ENCODE data around the gene COX7A2L.
"Not testable (repeated sequence)": the region's sequence is repeated elsewhere in the genome, so short reads cannot be mapped to it uniquely, and the experiment has no call there.

COX7A2L gene, protein sequence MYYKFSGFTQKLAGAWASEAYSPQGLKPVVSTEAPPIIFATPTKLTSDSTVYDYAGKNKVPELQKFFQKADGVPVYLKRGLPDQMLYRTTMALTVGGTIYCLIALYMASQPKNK

DNA sequence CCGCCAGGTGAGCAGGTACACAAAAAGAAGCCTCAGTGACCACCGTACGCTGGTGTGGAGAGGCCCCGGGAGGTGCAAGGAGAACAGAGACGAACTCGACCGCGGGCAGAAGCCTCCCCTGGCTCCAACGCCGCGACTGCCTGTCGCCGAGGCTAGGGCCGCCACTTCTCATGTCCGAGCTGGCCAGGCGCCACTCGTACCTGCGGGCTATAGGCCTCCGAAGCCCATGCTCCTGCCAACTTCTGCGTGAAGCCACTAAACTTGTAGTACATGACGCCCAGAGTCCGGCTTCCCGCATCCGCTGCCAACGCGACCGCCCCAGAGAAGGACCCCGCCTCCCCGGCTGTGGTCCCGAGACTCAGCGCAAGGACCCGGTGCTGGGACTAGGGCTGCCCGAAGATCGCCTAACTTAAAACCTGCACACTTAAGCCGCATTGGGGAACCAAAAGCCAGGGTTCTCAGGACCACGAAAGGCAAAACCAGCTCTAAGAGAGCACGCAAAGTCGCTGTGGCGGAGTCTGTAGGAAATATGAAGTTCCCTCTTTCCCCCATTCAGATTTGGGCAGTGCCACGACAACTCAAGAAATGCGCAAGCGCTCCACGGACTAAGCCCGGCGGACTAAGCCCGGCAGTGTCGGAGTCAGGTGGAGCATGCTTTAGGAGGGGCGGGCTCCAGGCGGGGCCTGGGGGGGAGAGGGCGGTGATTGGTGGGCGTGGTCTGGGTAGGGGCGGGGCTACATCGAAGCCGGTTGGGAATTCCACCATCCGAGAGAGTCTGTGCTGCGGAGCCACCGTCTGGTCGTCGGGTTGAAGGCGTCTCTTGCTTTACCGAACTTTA lies at the start of gene COX7A2L:
COX7A2L (minus strand) TSS at position 328 of the 838 bp plus-strand sequence; CDS start at position 272, 56 bp downstream.
- DNase-seq (ENCODE audit: low read depth, low spot score) = peak; percentile 89
- Histone ChIP-seq H3K27ac (peak within 1 kb of the TSS; percentile 98), H3K36me3 (ENCODE audit: insufficient read depth, low read length) (no peaks in the 10 kb centered on the region), H3K4me3 (peak within 1 kb of the TSS; percentile 87), H3K9ac (ENCODE audit: insufficient read length) (peak within 1 kb of the TSS; percentile 95), H3K9me3 (ENCODE audit: low read depth, low read length) (no peaks in the 10 kb centered on the region)
- TF ChIP-seq FOXP2 (optimal IDR thresholded peaks at IDR 0.05; ENCODE audit: control extremely low read depth, extremely low read length, insufficient read depth) (peak; percentile 15), POLR2AphosphoS5 (IDR thresholded peaks at IDR 0.05; ENCODE audit: borderline replicate concordance, low read depth, low read length) (peak; percentile 83), EZH2 (IDR thresholded peaks at IDR 0.05) (no peak)

DNA sequence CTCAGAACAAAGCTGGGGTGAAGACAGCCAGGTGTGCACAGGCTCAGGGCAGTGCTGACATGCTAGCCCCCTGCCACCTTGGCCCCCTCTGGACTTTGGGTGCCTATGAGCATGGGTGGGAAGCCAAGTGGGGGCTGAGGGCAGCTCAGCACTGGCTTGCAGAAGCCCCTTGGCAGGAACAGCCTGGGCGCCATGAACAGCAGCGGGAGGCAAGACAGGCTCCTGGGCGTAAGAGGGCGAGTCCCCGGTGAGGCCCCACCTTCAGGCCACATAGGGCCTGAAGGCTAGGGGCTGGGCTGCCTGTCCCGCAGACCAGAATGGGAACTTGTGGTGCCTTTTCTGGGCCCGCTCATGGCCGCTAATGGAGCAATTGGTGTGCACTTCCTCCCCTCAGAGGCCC lies 47.0 kb upstream of the COX7A2L start:
- Histone ChIP-seq H3K9ac (ENCODE audit: insufficient read length) (no peak overlapping the region), H3K9me3 (ENCODE audit: low read depth, low read length) (no peaks in the 10 kb centered on the region), H3K36me3 (ENCODE audit: insufficient read depth, low read length) (no peaks in the 10 kb centered on the region), H3K27ac (no peak overlapping the region), H3K4me3 (no peak overlapping the region)
- DNase-seq (ENCODE audit: low read depth, low spot score) = no peak
- TF ChIP-seq EZH2 (IDR thresholded peaks at IDR 0.05) = no peak
- TF ChIP-seq POLR2AphosphoS5 (IDR thresholded peaks at IDR 0.05; ENCODE audit: borderline replicate concordance, low read depth, low read length) = no peak
- TF ChIP-seq FOXP2 (optimal IDR thresholded peaks at IDR 0.05; ENCODE audit: control extremely low read depth, extremely low read length, insufficient read depth) = no peak

DNA sequence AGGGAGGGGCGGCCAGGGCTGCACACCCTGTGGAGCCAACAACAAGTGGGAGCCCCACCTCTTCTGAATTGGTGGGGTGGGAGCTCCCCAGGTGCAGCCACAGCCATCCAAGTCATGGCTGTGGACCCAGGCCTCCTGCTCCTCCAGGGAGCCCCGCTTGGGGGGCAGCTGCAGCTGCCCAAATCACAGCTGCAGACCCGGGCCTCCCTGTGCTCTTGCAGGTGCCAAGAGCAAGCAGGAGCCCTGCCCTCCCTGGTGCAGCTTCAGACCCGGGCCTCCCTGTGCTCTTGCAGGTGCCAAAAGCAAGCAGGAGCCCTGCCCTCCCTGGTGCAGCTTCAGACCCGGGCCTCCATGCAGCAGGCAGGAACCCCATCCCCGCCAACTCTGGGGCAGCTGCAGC lies 46.5 kb upstream of the COX7A2L start:
- DNase-seq (ENCODE audit: low read depth, low spot score) = no peak
- Histone ChIP-seq H3K27ac (no peak overlapping the region), H3K9me3 (ENCODE audit: low read depth, low read length) (no peaks in the 10 kb centered on the region), H3K9ac (ENCODE audit: insufficient read length) (no peak overlapping the region), H3K36me3 (ENCODE audit: insufficient read depth, low read length) (no peaks in the 10 kb centered on the region), H3K4me3 (no peak overlapping the region)
- TF ChIP-seq EZH2 (IDR thresholded peaks at IDR 0.05) = no peak
- TF ChIP-seq POLR2AphosphoS5 (IDR thresholded peaks at IDR 0.05; ENCODE audit: borderline replicate concordance, low read depth, low read length) = no peak
- no peak for TF ChIP-seq FOXP2 (optimal IDR thresholded peaks at IDR 0.05; ENCODE audit: control extremely low read depth, extremely low read length, insufficient read depth)

DNA sequence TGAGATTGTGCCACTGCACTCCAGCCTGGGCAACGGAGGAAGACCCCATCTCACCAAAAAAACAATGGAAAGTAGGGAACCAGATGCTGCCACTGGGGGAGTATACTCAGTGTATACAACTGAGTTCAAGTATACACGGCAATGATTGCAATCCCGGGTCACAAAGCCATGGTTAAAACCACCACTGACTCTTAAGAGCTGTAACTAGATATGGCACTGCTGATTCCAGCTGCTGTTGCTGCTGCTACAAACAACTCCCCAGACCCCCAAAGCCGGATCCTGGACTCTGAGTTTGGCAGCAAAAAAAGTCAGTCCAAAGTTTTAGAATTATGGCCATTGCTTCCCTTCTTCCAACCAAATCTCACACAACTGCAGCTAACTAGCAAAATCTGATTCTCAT lies 43.7 kb upstream of the COX7A2L start:
- Histone ChIP-seq H3K9me3 (ENCODE audit: low read depth, low read length) (no peaks in the 10 kb centered on the region), H3K9ac (ENCODE audit: insufficient read length) (no peak overlapping the region), H3K4me3 (no peak overlapping the region), H3K36me3 (ENCODE audit: insufficient read depth, low read length) (no peaks in the 10 kb centered on the region), H3K27ac (no peak overlapping the region)
- TF ChIP-seq POLR2AphosphoS5 (IDR thresholded peaks at IDR 0.05; ENCODE audit: borderline replicate concordance, low read depth, low read length) (no peak), EZH2 (IDR thresholded peaks at IDR 0.05) (no peak)
- no peak for DNase-seq (ENCODE audit: low read depth, low spot score)

DNA sequence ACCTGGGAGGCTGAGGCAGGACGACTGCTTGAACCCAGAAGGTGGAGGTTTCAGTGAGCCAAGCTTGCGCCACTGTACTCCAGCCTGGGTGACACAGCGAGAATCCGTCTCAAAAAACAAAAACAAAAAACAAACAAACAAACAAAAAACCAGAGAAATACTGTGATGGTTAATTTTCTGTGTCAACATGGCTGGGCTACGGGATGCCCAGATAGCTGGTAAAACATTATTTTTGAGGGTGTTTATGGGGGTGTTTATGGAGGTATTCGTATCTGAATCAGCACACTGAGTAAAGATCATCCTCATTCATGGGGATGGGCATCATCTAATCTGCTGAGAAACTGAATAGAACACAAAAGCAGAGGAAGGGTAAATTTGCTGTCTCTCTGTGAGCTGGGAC lies 40.8 kb upstream of the COX7A2L start:
- Histone ChIP-seq H3K9ac (ENCODE audit: insufficient read length) (no peak overlapping the region), H3K27ac (no peak overlapping the region), H3K9me3 (ENCODE audit: low read depth, low read length) (no peaks in the 10 kb centered on the region), H3K4me3 (no peak overlapping the region), H3K36me3 (ENCODE audit: insufficient read depth, low read length) (no peaks in the 10 kb centered on the region)
- TF ChIP-seq POLR2AphosphoS5 (IDR thresholded peaks at IDR 0.05; ENCODE audit: borderline replicate concordance, low read depth, low read length) (no peak), EZH2 (IDR thresholded peaks at IDR 0.05) (no peak), FOXP2 (optimal IDR thresholded peaks at IDR 0.05; ENCODE audit: control extremely low read depth, extremely low read length, insufficient read depth) (no peak)
- DNase-seq (ENCODE audit: low read depth, low spot score) = no peak

DNA sequence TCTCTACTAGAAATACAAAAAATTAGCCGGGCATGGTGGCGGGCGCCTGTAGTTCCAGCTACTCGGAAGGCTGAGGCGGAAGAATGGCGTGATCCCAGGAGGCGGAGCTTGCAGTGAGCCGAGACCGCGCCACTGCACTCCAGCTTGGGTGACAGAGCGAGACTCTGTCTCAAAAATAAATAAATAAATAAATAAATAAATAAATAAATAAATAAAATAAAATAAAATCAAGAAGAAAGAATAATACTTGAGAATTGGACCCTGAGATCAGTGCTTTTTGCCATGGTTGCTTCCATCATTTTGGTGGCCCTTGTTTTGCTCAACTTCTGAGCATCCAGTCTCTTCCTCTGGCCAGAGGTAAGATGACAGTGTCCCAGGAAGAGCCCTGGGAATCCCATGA lies 37.0 kb upstream of the COX7A2L start:
- H3K27ac ChIP-seq; H3K9me3 ChIP-seq (ENCODE audit: low read depth, low read length); H3K36me3 ChIP-seq (ENCODE audit: insufficient read depth, low read length); H3K9ac ChIP-seq (ENCODE audit: insufficient read length); H3K4me3 ChIP-seq; DNase-seq (ENCODE audit: low read depth, low spot score): not testable (repeated sequence)

DNA sequence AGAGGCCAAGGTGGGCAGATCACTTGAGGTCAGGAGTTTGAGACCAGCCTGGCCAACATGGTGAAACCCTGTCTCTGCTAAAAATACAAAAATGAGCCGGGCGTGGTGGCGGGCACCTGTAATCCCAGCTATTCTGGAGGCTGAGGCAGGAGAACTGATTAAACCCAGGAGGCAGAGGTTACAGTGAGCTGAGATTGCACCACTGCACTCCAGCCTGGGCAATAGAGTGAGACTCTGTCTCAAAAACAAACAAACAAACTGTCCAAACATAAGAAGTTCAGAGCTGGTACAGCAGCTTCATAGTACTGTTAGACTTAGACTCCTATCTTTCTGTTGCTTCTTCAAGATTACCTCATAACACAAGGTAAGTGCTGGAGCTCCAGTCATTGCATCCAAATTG lies 32.3 kb upstream of the COX7A2L start:
- DNase-seq (ENCODE audit: low read depth, low spot score); H3K4me3 ChIP-seq; H3K9ac ChIP-seq (ENCODE audit: insufficient read length); H3K9me3 ChIP-seq (ENCODE audit: low read depth, low read length); H3K27ac ChIP-seq; H3K36me3 ChIP-seq (ENCODE audit: insufficient read depth, low read length): not testable (repeated sequence)

DNA sequence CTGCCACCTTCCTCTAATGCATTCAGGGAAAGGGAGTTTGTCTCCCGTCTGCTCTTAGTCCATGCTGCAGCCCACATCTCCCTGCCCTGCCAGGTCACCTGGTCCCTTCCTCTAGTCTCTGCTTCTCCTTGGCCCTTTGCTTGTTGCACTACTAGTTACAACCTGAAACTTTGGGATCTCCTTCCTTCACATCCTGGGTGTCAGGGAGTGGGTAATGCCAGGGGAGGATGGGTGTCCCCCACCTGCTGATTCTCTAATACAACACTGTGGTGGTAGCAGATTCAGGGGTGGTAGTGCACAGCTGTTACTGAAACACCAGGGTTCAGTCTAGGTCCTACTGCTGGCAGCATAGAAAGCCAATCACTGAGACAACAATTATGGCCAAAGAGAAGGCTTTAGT lies 31.2 kb upstream of the COX7A2L start:
- Histone ChIP-seq H3K9ac (ENCODE audit: insufficient read length) (no peak overlapping the region), H3K4me3 (no peak overlapping the region), H3K27ac (no peak overlapping the region), H3K36me3 (ENCODE audit: insufficient read depth, low read length) (no peaks in the 10 kb centered on the region), H3K9me3 (ENCODE audit: low read depth, low read length) (no peaks in the 10 kb centered on the region)
- TF ChIP-seq POLR2AphosphoS5 (IDR thresholded peaks at IDR 0.05; ENCODE audit: borderline replicate concordance, low read depth, low read length) (no peak), FOXP2 (optimal IDR thresholded peaks at IDR 0.05; ENCODE audit: control extremely low read depth, extremely low read length, insufficient read depth) (no peak), EZH2 (IDR thresholded peaks at IDR 0.05) (no peak)
- no peak for DNase-seq (ENCODE audit: low read depth, low spot score)

DNA sequence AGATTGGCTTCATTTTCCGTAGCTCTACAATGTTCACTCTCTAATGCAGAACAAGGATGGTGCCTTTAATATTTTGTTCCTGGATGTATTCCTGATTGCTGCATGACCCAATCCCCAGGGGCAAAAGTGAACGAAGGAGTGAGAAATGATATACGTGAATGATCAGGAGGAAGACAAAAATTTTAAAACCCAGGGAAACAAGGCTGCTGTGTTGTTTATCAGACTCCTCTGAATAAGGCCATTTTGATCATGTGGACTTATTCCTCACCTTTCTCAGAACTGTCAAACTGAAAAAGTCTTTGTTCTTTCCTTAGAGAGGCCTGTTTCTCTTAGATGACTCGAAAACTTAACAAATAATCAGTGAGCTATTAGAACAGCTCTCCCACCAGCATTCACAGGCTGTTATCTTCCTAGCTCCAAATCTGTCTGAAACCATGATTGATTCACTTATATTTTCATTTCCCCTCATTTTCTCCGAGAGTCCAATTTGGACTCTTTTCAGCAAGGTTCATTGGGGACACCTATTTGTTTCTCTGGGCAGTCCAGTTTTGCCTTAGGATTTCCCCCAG lies 29.5 kb upstream of the COX7A2L start:
- no peak for TF ChIP-seq EZH2 (IDR thresholded peaks at IDR 0.05)
- no peak for TF ChIP-seq FOXP2 (optimal IDR thresholded peaks at IDR 0.05; ENCODE audit: control extremely low read depth, extremely low read length, insufficient read depth)
- no peak for TF ChIP-seq POLR2AphosphoS5 (IDR thresholded peaks at IDR 0.05; ENCODE audit: borderline replicate concordance, low read depth, low read length)
- H3K36me3 ChIP-seq (ENCODE audit: insufficient read depth, low read length) = no peaks in the 10 kb centered on the region
- H3K4me3 ChIP-seq = no peak overlapping the region
- H3K9me3 ChIP-seq (ENCODE audit: low read depth, low read length) = no peaks in the 10 kb centered on the region
- no peak for DNase-seq (ENCODE audit: low read depth, low spot score)
- H3K9ac ChIP-seq (ENCODE audit: insufficient read length) = no peak overlapping the region
- H3K27ac ChIP-seq = no peak overlapping the region

All from SK-N-MC (cell line).